Astrocyte of the spinal cord (primary cell): ENCODE results near the gene BCAS3.

Experiments
- DNase-seq: peaks from one replicate; pipeline ENCODE4 v3.0.0; 2011; ENCODE audit warnings: low read depth, low spot score
- H3K4me3 ChIP-seq: 2 replicates; pipeline ENCODE4 v1.5.1; 2011; ENCODE audit warnings: low read depth, mild to moderate bottlenecking, low read length, moderate library complexity
- CTCF ChIP-seq: IDR thresholded peaks from 2 replicates; pipeline ENCODE4 v1.5.1; 2012; ENCODE audit warnings: low read depth, mild to moderate bottlenecking, low read length, inconsistent platforms
- in situ Hi-C: cut with HindIII; loops from 2 replicates; pipeline ENCODE4 v1.10.0; 2017; ENCODE audit warnings: low sequenced_read_pairs

BCAS3 gene

GRCh38 chr17:61073799-61074513 is 396.3 kb downstream of the BCAS3 start:
- H3K4me3 ChIP-seq, result no peak overlapping the region
- no peak for TF ChIP-seq CTCF
- in situ Hi-C loops, result no loop called here
- no peak for DNase-seq

GRCh38 chr17:61075988-61076387 is 398.3 kb downstream of the BCAS3 start:
- no peak for DNase-seq
- no peak for TF ChIP-seq CTCF
- in situ Hi-C loops, result no loop called here
- H3K4me3 ChIP-seq, result no peak overlapping the region

GRCh38 chr17:61076621-61077031 is 399.0 kb downstream of the BCAS3 start:
- H3K4me3 ChIP-seq, result no peak overlapping the region
- DNase-seq, result peak; percentile 22
- in situ Hi-C loops, result no loop called here
- no peak for TF ChIP-seq CTCF

- in situ Hi-C loops, result no loop called here
- no peak for DNase-seq
- TF ChIP-seq CTCF, result no peak
- H3K4me3 ChIP-seq, result no peak overlapping the region
Observed at GRCh38 chr17:61081959-61082358, 404.3 kb downstream of the BCAS3 start.

GRCh38 chr17:61084260-61084659 is 406.6 kb downstream of the BCAS3 start:
- TF ChIP-seq CTCF, result no peak
- in situ Hi-C loops, result no loop called here
- no peak overlapping the region for H3K4me3 ChIP-seq
- DNase-seq, result no peak

GRCh38 chr17:61087024-61087423 is 409.4 kb downstream of the BCAS3 start:
- TF ChIP-seq CTCF, result no peak
- in situ Hi-C loops, result no loop called here
- DNase-seq, result no peak
- H3K4me3 ChIP-seq, result no peak overlapping the region
